Neural progenitor cell (in vitro differentiated cells): ENCODE results near the gene ACAP1. TPM values are rescaled to one million over a fixed set of nuclear protein-coding genes. Genes with fewer than 3 reads are reported as not detected.
A peak's percentile ranks its signal among the peaks of the same experiment; 100 is the strongest.

Source experiments
- DNase-seq: peaks from one replicate; pipeline ENCODE4 v3.0.0-alpha.2; 2016; ENCODE audit warnings: low spot score
- H2AFZ ChIP-seq: fragments of 200-600 bp; sonication (generic); replicated peaks from 2 replicates; pipeline ENCODE4 v1.6.1; 2016; ENCODE audit warnings: antibody characterized with exemption
- H3F3A ChIP-seq: fragments of 200-600 bp; sonication (generic); 2 replicates; pipeline ENCODE4 v1.6.1; 2016; ENCODE audit warnings: antibody characterized with exemption, low read depth
- H3K27ac ChIP-seq: fragments of 200-600 bp; sonication (generic); 2 replicates; pipeline ENCODE4 v1.5.1; 2016; ENCODE audit warnings: mild to moderate bottlenecking
- H3K27me3 ChIP-seq: fragments of 200-600 bp; sonication (generic); 2 replicates; pipeline ENCODE4 v1.6.1; 2016; ENCODE audit warnings: mild to moderate bottlenecking, moderate library complexity
- H3K36me3 ChIP-seq: fragments of 200-600 bp; sonication (generic); 2 replicates; pipeline ENCODE4 v1.5.1; 2016
- H3K4me1 ChIP-seq: fragments of 200-600 bp; sonication (generic); 2 replicates; pipeline ENCODE4 v1.6.1; 2016; ENCODE audit warnings: mixed run types
- H3K4me2 ChIP-seq: fragments of 200-600 bp; sonication (generic); 2 replicates; pipeline ENCODE4 v1.6.1; 2016
- H3K4me3 ChIP-seq: fragments of 200-600 bp; sonication (generic); 2 replicates; pipeline ENCODE4 v1.5.1; 2016
- H3K79me2 ChIP-seq: fragments of 200-600 bp; sonication (generic); 2 replicates; pipeline ENCODE4 v1.6.1; 2016; ENCODE audit warnings: low read depth
- H3K9ac ChIP-seq: fragments of 200-600 bp; sonication (generic); 2 replicates; pipeline ENCODE4 v1.6.1; 2016
- H3K9me3 ChIP-seq: fragments of 200-600 bp; sonication (generic); 2 replicates; pipeline ENCODE4 v1.5.1; 2016; ENCODE audit warnings: low read depth
- H4K20me1 ChIP-seq: fragments of 200-600 bp; sonication (generic); 2 replicates; pipeline ENCODE4 v1.6.1; 2016; ENCODE audit warnings: low read depth
- H3K27ac Mint-ChIP-seq: 3 replicates; pipeline ENCODE4 v1.8.0; 2021; ENCODE audit warnings: mixed read lengths
- H3K27me3 Mint-ChIP-seq: 2 replicates; pipeline ENCODE4 v1.8.0; 2022; ENCODE audit warnings: low read depth, mild to moderate bottlenecking, inconsistent platforms, moderate library complexity, mixed read lengths; ENCODE audit not compliant: insufficient read depth
- H3K36me3 Mint-ChIP-seq: 3 replicates; pipeline ENCODE4 v1.8.0; 2021; ENCODE audit warnings: mixed read lengths
- H3K4me1 Mint-ChIP-seq: 3 replicates; pipeline ENCODE4 v1.8.0; 2021; ENCODE audit warnings: mixed read lengths
- H3K4me3 Mint-ChIP-seq: 3 replicates; pipeline ENCODE4 v1.8.0; 2021; ENCODE audit warnings: mild to moderate bottlenecking, moderate library complexity, mixed read lengths
- H3K9me3 Mint-ChIP-seq: 3 replicates; pipeline ENCODE4 v1.8.0; 2020; ENCODE audit warnings: mixed read lengths
- EZH2 ChIP-seq: fragments of 200-600 bp; sonication (generic); IDR thresholded peaks from 2 replicates; pipeline ENCODE4 v1.6.1; 2017; ENCODE audit warnings: antibody characterized with exemption, mild to moderate bottlenecking, moderate library complexity
- EZH2phosphoT487 ChIP-seq: fragments of 200-600 bp; sonication (generic); IDR thresholded peaks from 2 replicates; pipeline ENCODE4 v1.6.1; 2017; ENCODE audit warnings: antibody characterized with exemption
- total RNA-seq: library from RNA; depleted of rRNA; stranded (reverse); fragments of >200 nt; gene quantifications from 2 replicates; pipeline ENCODE4 v1.2.3, GENCODE V29; 2015; ENCODE audit warnings: low replicate concordance
- TF ChIP-seq, protein P1 (sequence below): fragments of 200-600 bp; sonication (generic); IDR thresholded peaks from 2 replicates; pipeline ENCODE4 v1.5.1; 2017; ENCODE audit warnings: antibody characterized with exemption, mild to moderate bottlenecking

Gene ACAP1
- total RNA-seq, 1 donor from 2014 or later = 0.65 TPM

DNA sequence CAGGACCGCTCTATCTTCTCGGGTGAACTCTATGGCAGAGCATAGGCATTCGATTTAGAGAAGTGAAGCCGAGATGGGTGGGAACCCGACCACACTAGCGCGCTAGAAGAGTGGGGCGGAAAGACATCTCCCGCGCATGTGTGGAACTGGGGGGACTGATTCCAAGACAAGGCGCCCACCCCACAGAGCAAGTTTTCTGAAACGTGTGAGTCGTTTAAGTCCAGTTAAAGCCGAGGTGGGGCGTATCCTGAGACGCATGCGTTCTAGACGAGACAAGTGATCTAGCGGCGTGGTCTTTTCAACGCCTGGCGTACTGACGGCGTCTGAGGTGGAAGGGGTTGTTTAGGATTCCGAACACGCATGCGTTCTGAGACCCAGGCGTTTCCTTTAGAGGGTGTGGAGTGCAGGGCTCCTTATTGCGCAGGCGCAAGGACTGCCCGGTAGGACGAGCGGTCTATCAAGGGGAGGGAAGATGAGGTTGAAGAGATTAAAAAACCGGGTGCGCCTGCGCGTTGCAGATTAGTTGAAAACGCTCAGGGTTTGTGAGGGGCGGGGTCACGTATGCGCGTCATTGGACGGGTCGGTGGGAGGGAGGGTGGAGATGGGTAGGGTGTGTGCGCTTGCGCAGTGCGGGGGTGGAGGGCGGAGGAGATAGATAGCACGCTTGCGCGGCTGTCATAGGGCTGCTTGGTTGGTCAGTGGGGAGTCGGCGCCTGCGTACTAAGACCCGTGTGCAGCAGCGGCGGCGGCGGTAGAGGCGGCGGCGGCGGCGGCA lies 29.2 kb upstream of the ACAP1 start, which contains the start of gene EIF5A:
Gene EIF5A, plus strand, starts transcription at position 718 of the 775 bp plus-strand sequence. CDS start 2,008 bp downstream, outside the sequence.
- H3K4me2 ChIP-seq = peak within 1 kb of the TSS; percentile 93
- peak within 1 kb of the TSS; percentile 94 for H2AFZ ChIP-seq
- peak; percentile 100 for DNase-seq
- H3K4me1 ChIP-seq = peaks cover 6% of the 10 kb centered on the region
- H3K9me3 ChIP-seq = no peaks in the 10 kb centered on the region
- peak within 1 kb of the TSS; percentile 92 for H3K27ac Mint-ChIP-seq
- peaks cover 44% of the 10 kb centered on the region for H3K79me2 ChIP-seq
- peaks cover 55% of the 10 kb centered on the region for H3F3A ChIP-seq
- H3K36me3 Mint-ChIP-seq = peaks cover 18% of the 10 kb centered on the region
- TF ChIP-seq EZH2 = no peak
- TF ChIP-seq, protein P1, sequence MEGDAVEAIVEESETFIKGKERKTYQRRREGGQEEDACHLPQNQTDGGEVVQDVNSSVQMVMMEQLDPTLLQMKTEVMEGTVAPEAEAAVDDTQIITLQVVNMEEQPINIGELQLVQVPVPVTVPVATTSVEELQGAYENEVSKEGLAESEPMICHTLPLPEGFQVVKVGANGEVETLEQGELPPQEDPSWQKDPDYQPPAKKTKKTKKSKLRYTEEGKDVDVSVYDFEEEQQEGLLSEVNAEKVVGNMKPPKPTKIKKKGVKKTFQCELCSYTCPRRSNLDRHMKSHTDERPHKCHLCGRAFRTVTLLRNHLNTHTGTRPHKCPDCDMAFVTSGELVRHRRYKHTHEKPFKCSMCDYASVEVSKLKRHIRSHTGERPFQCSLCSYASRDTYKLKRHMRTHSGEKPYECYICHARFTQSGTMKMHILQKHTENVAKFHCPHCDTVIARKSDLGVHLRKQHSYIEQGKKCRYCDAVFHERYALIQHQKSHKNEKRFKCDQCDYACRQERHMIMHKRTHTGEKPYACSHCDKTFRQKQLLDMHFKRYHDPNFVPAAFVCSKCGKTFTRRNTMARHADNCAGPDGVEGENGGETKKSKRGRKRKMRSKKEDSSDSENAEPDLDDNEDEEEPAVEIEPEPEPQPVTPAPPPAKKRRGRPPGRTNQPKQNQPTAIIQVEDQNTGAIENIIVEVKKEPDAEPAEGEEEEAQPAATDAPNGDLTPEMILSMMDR = no peak
- TF ChIP-seq EZH2phosphoT487 = no peak
- peaks cover 4% of the 10 kb centered on the region for H3K36me3 ChIP-seq
- peaks cover 2% of the 10 kb centered on the region for H3K9me3 Mint-ChIP-seq
- H3K4me1 Mint-ChIP-seq = peaks cover 30% of the 10 kb centered on the region
- peaks cover 11% of the 10 kb centered on the region for H3K27me3 Mint-ChIP-seq
- H3K4me3 ChIP-seq = peak within 1 kb of the TSS; percentile 83
- peaks cover 41% of the 10 kb centered on the region for H4K20me1 ChIP-seq
- peak within 1 kb of the TSS; percentile 93 for H3K4me3 Mint-ChIP-seq
- peak within 1 kb of the TSS; percentile 64 for H3K9ac ChIP-seq
- H3K27ac ChIP-seq = peak within 1 kb of the TSS; percentile 89
- H3K27me3 ChIP-seq = no peaks in the 10 kb centered on the region

DNA sequence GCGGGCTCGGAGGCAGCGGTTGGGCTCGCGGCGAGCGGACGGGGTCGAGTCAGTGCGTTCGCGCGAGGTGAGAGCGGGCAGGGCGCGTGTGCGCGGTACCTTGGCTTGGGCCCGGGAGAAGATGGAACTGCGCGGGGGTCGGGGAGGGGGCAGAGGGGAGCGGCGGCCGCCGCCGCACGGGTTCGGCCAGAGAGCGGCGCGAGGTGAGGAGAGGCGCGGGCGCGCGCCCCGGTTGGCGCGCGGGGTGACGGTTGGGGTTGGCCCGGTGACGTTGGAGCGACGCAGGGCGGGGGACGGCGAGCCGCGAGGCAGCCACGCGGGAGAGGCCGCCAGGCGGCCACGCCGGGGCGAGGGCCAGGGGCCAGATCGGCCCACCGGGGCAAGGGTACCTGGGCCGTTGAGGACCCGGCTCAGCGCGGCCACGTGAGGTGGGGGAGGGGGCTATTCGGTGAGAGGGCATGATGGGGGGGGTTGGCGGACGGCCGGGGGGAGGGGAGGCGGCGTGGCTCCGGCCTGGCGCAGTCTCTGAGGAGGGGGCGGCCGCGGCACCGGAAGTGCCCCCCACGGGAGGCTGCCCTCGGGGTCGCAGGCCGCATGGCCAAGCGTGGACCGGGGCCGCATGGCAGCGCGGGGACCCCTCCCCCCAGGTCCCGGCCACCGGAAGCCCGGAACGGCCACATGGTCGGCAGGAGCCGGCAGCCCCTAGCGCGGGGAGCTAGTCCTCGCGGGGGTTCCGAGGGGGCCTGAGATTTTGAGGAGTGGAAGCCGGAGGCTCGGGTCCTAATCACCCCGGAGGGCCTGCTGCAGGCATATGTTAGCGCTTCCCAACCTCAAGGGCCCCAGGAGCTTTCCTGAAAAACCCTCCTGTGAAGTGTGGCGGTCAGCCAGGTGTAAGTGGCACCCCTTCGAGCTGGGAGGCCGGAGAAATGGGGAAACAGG lies 28.4 kb upstream of the ACAP1 start:
- H3K79me2 ChIP-seq = peaks cover 45% of the 10 kb centered on the region
- peak; percentile 55 for DNase-seq
- Mint-ChIP-seq H3K4me3 (peak overlapping the region; percentile 93), H3K9me3 (peaks cover 2% of the 10 kb centered on the region), H3K36me3 (peaks cover 25% of the 10 kb centered on the region), H3K27ac (peak overlapping the region; percentile 43), H3K27me3 (peaks cover 11% of the 10 kb centered on the region), H3K4me1 (peaks cover 34% of the 10 kb centered on the region)
- H3K27me3 ChIP-seq = no peaks in the 10 kb centered on the region
- peak overlapping the region; percentile 66 for H3K27ac ChIP-seq
- peaks cover 4% of the 10 kb centered on the region for H3K36me3 ChIP-seq
- peaks cover 63% of the 10 kb centered on the region for H3F3A ChIP-seq
- TF ChIP-seq EZH2phosphoT487 = no peak
- TF ChIP-seq, protein P1 = peak; percentile 3
- H3K4me3 ChIP-seq = peak overlapping the region; percentile 83
- H2AFZ ChIP-seq = no peak overlapping the region
- peak overlapping the region; percentile 93 for H3K4me2 ChIP-seq
- peaks cover 6% of the 10 kb centered on the region for H3K4me1 ChIP-seq
- H3K9ac ChIP-seq = peak overlapping the region; percentile 64
- peaks cover 48% of the 10 kb centered on the region for H4K20me1 ChIP-seq
- no peaks in the 10 kb centered on the region for H3K9me3 ChIP-seq

DNA sequence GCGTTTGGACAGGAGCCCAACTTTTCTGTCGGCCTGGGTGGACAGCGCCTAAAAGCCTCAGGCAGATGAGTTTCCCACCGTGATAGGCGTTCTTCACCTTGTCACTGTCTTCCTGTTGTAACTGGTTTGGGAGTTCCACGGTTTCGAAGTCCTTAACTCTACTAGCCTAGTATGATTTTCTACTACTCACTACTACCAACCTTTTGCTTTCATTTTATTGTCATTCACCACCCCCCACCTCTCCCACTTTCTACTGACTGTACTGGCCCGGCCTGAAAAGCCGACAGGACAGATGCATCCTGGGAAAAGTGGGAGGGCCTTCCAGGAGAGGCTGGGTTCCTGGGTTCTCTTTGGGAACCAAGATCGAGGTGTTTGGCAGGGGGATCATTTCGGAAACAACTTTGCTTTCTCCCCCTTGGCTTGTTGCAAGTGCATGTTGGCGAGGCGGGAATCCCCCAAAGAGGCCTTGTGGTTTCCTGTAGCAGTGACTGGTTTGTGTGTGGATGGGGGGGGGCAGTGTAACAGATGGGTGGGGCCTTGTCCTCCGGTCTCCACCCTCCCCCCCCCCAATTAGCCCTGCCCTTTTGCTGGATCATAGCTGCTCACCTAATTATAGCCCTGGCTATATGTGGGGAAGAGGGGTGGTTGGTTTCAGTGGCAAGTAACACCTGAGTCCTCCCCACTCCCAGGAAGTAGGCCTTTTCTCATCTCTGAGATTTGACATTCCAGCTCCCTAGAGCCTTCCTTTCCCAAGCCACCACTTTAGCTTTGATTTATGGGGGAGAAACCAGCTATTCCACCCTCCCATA lies 27.5 kb upstream of the ACAP1 start:
- Mint-ChIP-seq H3K27ac (peak overlapping the region; percentile 43), H3K4me3 (peak overlapping the region; percentile 93), H3K4me1 (peaks cover 39% of the 10 kb centered on the region), H3K36me3 (peaks cover 28% of the 10 kb centered on the region), H3K27me3 (peaks cover 11% of the 10 kb centered on the region), H3K9me3 (peaks cover 2% of the 10 kb centered on the region)
- Histone ChIP-seq H2AFZ (no peak overlapping the region), H3K9me3 (no peaks in the 10 kb centered on the region), H4K20me1 (peaks cover 54% of the 10 kb centered on the region), H3K27ac (peak overlapping the region; percentile 7), H3K4me1 (peaks cover 6% of the 10 kb centered on the region), H3K27me3 (no peaks in the 10 kb centered on the region), H3K36me3 (peaks cover 4% of the 10 kb centered on the region), H3K79me2 (peaks cover 52% of the 10 kb centered on the region), H3K4me2 (peak overlapping the region; percentile 93), H3K4me3 (peak overlapping the region; percentile 83), H3F3A (peaks cover 72% of the 10 kb centered on the region), H3K9ac (peak overlapping the region; percentile 64)
- peak; percentile 77 for DNase-seq
- TF ChIP-seq EZH2phosphoT487 (no peak), EZH2 (no peak)
- TF ChIP-seq, protein P1 = no peak
